ENCODE data around the gene PRRG1.

The PRRG1 gene

GRCh38 chrX:37364666-37365065 is 15.5 kb downstream of the PRRG1 start:
- Mint-ChIP-seq H3K9me3 (peaks cover 35% of the 10 kb centered on the region), H3K27ac (no peak overlapping the region), H3K36me3 (ENCODE audit: low read depth) (peaks cover 19% of the 10 kb centered on the region), H3K27me3 (ENCODE audit: low read depth) (no peaks in the 10 kb centered on the region), H3K4me1 (no peaks in the 10 kb centered on the region), H3K4me3 (no peak overlapping the region)
- no peak for TF ChIP-seq CTCF (IDR thresholded peaks at IDR 0.05; ENCODE audit: unreplicated experiment in 3 of 3)

DNA sequence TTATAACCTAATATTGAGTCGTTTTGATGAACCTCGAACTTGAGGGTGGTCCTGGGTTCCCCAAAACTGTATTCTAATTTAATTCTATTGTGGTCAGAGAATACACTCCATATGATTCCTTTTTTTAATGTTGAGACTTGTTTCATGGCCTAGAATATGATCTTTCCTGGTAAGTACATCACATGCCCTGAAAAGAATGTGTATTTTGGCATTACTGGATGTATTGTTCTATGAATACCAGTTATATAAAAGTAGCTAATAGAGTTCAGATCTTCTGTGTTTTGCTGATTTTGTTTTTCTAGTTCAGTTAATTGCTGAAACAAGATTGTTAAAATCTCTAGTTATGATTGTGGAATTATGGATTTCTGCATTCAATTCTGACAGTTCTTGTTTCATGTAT is 18.8 kb downstream of the PRRG1 start:
- no peaks in the 10 kb centered on the region for H3K4me1 Mint-ChIP-seq
- no peak overlapping the region for H3K27ac Mint-ChIP-seq

GRCh38 chrX:37370499-37371141 is 21.5 kb downstream of the PRRG1 start:
- Mint-ChIP-seq H3K4me3 (no peak overlapping the region), H3K9me3 (peaks cover 38% of the 10 kb centered on the region), H3K27me3 (ENCODE audit: low read depth) (no peaks in the 10 kb centered on the region), H3K27ac (no peak overlapping the region), H3K36me3 (ENCODE audit: low read depth) (peaks cover 19% of the 10 kb centered on the region), H3K4me1 (no peaks in the 10 kb centered on the region)
- no peak for TF ChIP-seq CTCF (IDR thresholded peaks at IDR 0.05; ENCODE audit: unreplicated experiment in 3 of 3)

More for the DNA sequence above, 18.8 kb downstream of the PRRG1 start:
- Mint-ChIP-seq H3K4me3 (no peak overlapping the region), H3K9me3 (peaks cover 35% of the 10 kb centered on the region), H3K27me3 (ENCODE audit: low read depth) (no peaks in the 10 kb centered on the region), H3K36me3 (ENCODE audit: low read depth) (peaks cover 19% of the 10 kb centered on the region)
- TF ChIP-seq CTCF (IDR thresholded peaks at IDR 0.05; ENCODE audit: unreplicated experiment in 3 of 3) = no peak

DNA sequence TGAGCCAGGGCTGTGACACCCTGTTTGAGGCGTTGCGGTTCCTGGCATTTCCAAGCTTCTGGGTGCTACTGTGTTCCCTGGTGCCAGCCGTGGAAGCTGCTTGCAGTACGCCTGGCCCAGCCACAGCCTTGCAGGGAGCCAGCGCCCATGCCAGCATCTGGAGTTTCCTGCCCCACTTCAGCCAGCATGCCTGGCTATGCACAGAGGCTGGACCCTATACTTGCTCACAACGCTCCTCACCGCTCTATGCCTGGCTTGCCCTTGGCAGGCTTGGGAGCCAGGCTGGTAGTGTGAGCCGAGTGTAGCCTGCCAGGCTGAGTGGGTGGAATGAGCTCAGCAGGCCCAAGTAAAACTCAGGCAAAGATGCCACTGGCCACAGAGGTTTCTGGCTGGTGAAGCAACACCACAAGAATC is 22.4 kb downstream of the PRRG1 start:
- H3K4me3 Mint-ChIP-seq = no peak overlapping the region
- peaks cover 19% of the 10 kb centered on the region for H3K36me3 Mint-ChIP-seq (ENCODE audit: low read depth)
- peaks cover 36% of the 10 kb centered on the region for H3K9me3 Mint-ChIP-seq
- no peak overlapping the region for H3K27ac Mint-ChIP-seq
- no peaks in the 10 kb centered on the region for H3K4me1 Mint-ChIP-seq
- no peaks in the 10 kb centered on the region for H3K27me3 Mint-ChIP-seq (ENCODE audit: low read depth)
- TF ChIP-seq CTCF (IDR thresholded peaks at IDR 0.05; ENCODE audit: unreplicated experiment in 3 of 3) = no peak

GRCh38 chrX:37378404-37378803 is 29.2 kb downstream of the PRRG1 start:
- Mint-ChIP-seq H3K27me3 (ENCODE audit: low read depth) (no peaks in the 10 kb centered on the region), H3K36me3 (ENCODE audit: low read depth) (no peaks in the 10 kb centered on the region), H3K4me1 (peaks cover 11% of the 10 kb centered on the region), H3K27ac (peak overlapping the region; percentile 1 to 59 (median 15)), H3K4me3 (no peak overlapping the region), H3K9me3 (peaks cover 14% of the 10 kb centered on the region)
- TF ChIP-seq CTCF (IDR thresholded peaks at IDR 0.05; ENCODE audit: unreplicated experiment in 3 of 3) = no peak

- H3K9me3 Mint-ChIP-seq = peaks cover 11% of the 10 kb centered on the region
- TF ChIP-seq CTCF (IDR thresholded peaks at IDR 0.05; ENCODE audit: unreplicated experiment in 3 of 3) = no peak
These were observed 29.7 kb downstream of the PRRG1 start for GRCh38 chrX:37378830-37379229.

More at GRCh38 chrX:37378830-37379229, 29.7 kb downstream of the PRRG1 start:
- Mint-ChIP-seq H3K4me1 (peaks cover 11% of the 10 kb centered on the region), H3K36me3 (ENCODE audit: low read depth) (no peaks in the 10 kb centered on the region), H3K27ac (peak overlapping the region in 2 of 3 experiments; percentile 15 to 59), H3K4me3 (no peak overlapping the region), H3K27me3 (ENCODE audit: low read depth) (no peaks in the 10 kb centered on the region)

Data from nephron (organoid).